ENCODE data around the gene PDZRN4. TPM values are rescaled to one million over a fixed set of nuclear protein-coding genes. Genes with fewer than 3 reads are reported as not detected.
"Not testable (repeated sequence)": the region's sequence is repeated elsewhere in the genome, so short reads cannot be mapped to it uniquely, and the experiment has no call there.

Gene PDZRN4
- total RNA-seq, 1 donor from 2014 or later: 1.5 TPM

DNA sequence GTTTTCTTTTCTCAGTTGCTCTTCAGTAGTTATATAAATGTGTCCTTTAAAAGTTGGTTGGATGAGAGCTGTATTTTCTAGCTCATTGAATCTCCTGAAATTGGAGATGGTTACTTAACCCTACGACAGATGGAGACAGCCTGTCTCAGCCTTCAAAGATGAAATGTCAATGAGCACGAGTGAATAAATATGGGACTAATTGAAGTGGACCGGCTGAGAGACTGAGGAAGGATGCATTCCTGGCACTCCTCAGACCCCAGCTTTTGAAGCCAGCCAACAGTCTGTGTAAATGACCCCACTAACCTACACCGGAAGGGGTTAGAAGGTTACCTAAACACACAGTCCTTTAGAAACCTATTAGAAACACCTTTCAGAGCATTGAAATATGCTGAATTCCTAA, 46.6 kb downstream of the PDZRN4 start:
- TF ChIP-seq, protein P1, sequence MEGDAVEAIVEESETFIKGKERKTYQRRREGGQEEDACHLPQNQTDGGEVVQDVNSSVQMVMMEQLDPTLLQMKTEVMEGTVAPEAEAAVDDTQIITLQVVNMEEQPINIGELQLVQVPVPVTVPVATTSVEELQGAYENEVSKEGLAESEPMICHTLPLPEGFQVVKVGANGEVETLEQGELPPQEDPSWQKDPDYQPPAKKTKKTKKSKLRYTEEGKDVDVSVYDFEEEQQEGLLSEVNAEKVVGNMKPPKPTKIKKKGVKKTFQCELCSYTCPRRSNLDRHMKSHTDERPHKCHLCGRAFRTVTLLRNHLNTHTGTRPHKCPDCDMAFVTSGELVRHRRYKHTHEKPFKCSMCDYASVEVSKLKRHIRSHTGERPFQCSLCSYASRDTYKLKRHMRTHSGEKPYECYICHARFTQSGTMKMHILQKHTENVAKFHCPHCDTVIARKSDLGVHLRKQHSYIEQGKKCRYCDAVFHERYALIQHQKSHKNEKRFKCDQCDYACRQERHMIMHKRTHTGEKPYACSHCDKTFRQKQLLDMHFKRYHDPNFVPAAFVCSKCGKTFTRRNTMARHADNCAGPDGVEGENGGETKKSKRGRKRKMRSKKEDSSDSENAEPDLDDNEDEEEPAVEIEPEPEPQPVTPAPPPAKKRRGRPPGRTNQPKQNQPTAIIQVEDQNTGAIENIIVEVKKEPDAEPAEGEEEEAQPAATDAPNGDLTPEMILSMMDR (IDR thresholded peaks at IDR 0.05; ENCODE audit: partially characterized antibody, unreplicated experiment): no peak
- DNase-seq: no peak
- Mint-ChIP-seq H3K27me3 (ENCODE audit: unreplicated experiment) (peaks cover 2% of the 10 kb centered on the region), H3K4me3 (ENCODE audit: unreplicated experiment) (no peak overlapping the region), H3K27ac (ENCODE audit: unreplicated experiment) (no peak overlapping the region), H3K4me1 (ENCODE audit: low read depth, unreplicated experiment) (peaks cover 4% of the 10 kb centered on the region), H3K36me3 (ENCODE audit: unreplicated experiment) (no peaks in the 10 kb centered on the region), H3K9me3 (ENCODE audit: unreplicated experiment) (peaks cover 1% of the 10 kb centered on the region)

DNA sequence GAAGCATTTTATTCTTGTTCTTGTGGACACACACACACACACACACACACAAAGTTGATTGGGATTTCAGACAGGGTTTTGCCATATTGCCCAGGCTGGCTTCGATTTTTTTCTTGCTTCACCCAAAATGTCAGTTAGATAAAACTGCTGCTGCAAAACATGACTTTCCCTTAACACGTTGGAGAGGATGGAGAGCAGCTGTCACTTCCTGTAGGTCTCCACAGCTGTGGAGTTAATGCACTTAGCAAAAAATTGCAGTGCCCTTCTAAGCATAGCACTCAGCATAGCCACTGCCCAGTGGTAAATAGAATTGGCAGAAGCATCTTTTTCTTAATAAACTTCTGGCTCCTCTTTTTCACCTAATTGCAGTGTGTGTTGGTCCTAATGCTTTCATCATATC, 54.5 kb downstream of the PDZRN4 start:
- Mint-ChIP-seq H3K36me3 (ENCODE audit: unreplicated experiment) (no peaks in the 10 kb centered on the region), H3K9me3 (ENCODE audit: unreplicated experiment) (peaks cover 8% of the 10 kb centered on the region), H3K4me1 (ENCODE audit: low read depth, unreplicated experiment) (peaks cover 19% of the 10 kb centered on the region), H3K27me3 (ENCODE audit: unreplicated experiment) (peaks cover 4% of the 10 kb centered on the region), H3K4me3 (ENCODE audit: unreplicated experiment) (no peak overlapping the region), H3K27ac (ENCODE audit: unreplicated experiment) (no peak overlapping the region)
- no peak for DNase-seq
- TF ChIP-seq, protein P1 (IDR thresholded peaks at IDR 0.05; ENCODE audit: partially characterized antibody, unreplicated experiment): no peak

DNA sequence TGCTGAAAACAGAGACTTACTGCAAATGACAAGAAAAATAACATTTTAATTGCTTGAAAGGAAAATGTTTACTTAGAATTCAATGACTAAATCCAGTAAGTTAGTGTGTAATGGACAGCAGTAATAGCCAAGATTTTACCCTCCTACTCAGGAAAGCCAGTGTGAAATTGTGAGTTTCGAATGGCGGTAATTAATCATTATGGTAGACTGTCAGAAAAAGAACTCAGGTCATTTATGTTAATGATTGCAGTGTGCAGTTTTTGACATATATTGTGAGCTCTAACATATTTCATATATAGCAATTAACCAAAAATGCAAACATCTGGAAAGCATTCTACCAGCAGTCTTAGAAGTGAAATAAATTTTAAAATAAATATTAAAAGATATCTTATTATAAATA, 60.3 kb downstream of the PDZRN4 start:
- no peak for DNase-seq
- Mint-ChIP-seq H3K27me3 (ENCODE audit: unreplicated experiment) (peaks cover 3% of the 10 kb centered on the region), H3K36me3 (ENCODE audit: unreplicated experiment) (no peaks in the 10 kb centered on the region), H3K4me1 (ENCODE audit: low read depth, unreplicated experiment) (peaks cover 6% of the 10 kb centered on the region), H3K4me3 (ENCODE audit: unreplicated experiment) (no peak overlapping the region), H3K9me3 (ENCODE audit: unreplicated experiment) (peaks cover 5% of the 10 kb centered on the region), H3K27ac (ENCODE audit: unreplicated experiment) (no peak overlapping the region)
- TF ChIP-seq, protein P1 (IDR thresholded peaks at IDR 0.05; ENCODE audit: partially characterized antibody, unreplicated experiment): no peak

DNA sequence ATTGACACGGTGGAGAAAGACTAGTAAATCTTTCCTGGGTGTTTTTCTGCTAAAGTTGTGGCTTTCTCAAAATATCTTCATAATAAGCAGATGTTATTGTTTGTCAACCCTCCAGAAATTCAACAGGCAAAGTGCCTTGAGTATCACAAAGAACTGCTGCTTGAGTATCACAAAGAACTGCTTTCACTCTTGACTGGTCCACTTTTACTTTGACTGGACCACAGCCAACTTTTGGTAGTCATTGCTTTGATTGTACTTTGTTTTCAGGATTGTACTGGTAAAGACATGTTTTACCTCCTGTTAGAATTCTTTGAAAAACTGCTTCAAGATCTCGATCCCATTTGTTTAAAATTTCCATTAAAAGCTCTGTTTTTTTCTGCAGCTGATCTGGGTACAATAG, 62.6 kb downstream of the PDZRN4 start:
- peaks cover 2% of the 10 kb centered on the region for H3K27me3 Mint-ChIP-seq (ENCODE audit: unreplicated experiment)
- TF ChIP-seq, protein P1 (IDR thresholded peaks at IDR 0.05; ENCODE audit: partially characterized antibody, unreplicated experiment): no peak
- H3K4me3 Mint-ChIP-seq (ENCODE audit: unreplicated experiment): no peak overlapping the region

DNA sequence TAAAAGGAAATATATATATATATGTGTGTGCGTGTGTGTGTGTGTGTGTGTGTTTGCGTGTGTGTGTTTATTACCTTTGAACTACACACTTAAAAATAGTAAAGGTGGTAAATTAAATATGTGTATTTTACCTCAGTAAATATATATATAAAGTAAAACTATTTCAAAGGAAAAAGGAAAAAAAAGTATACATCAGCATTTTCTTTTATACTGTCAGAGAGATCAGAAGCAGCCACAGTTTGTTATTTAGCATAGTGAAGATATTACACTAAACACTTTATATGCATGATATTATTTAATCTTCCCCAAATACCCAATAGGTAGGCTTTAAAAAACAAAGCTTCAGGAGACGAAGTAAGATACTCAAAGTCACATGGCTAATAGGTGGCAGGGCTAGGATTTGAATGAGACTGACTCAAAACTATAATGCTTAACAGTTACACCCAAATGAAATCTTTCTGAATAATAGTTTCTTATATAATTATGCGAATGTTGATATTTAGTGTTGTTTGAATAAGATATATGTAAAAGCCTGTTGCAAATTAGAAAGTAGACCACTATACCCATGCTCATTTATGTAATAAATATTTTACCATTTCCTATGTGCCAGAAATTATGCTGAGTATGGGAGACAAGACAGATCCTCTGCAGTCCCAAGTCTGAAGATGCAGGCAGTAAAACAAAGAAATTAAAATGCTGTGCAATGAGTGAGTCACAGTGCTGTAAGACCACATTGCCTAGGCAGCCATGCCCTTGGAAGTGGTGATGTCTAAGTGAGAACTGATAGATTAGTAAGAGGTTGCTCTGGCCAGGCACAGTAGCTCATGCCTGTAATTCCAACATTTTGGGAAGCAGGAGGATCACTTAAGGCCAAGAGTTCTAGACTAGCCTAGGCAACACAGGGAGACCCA, 66.1 kb downstream of the PDZRN4 start:
- H3K4me1 Mint-ChIP-seq (ENCODE audit: low read depth, unreplicated experiment): no peaks in the 10 kb centered on the region
- H3K36me3 Mint-ChIP-seq (ENCODE audit: unreplicated experiment): no peaks in the 10 kb centered on the region
- TF ChIP-seq, protein P1 (IDR thresholded peaks at IDR 0.05; ENCODE audit: partially characterized antibody, unreplicated experiment): no peak
- no peak overlapping the region for H3K4me3 Mint-ChIP-seq (ENCODE audit: unreplicated experiment)
- no peak overlapping the region for H3K27ac Mint-ChIP-seq (ENCODE audit: unreplicated experiment)
- H3K9me3 Mint-ChIP-seq (ENCODE audit: unreplicated experiment): peaks cover 3% of the 10 kb centered on the region
- no peak for DNase-seq
- H3K27me3 Mint-ChIP-seq (ENCODE audit: unreplicated experiment): peaks cover 1% of the 10 kb centered on the region

More for the DNA sequence above, 62.6 kb downstream of the PDZRN4 start:
- H3K27ac Mint-ChIP-seq (ENCODE audit: unreplicated experiment): no peak overlapping the region
- peaks cover 2% of the 10 kb centered on the region for H3K4me1 Mint-ChIP-seq (ENCODE audit: low read depth, unreplicated experiment)
- DNase-seq: no peak
- no peaks in the 10 kb centered on the region for H3K36me3 Mint-ChIP-seq (ENCODE audit: unreplicated experiment)
- H3K9me3 Mint-ChIP-seq (ENCODE audit: unreplicated experiment): peaks cover 4% of the 10 kb centered on the region

- not testable (repeated sequence) for H3K9me3 Mint-ChIP-seq (ENCODE audit: unreplicated experiment); H3K27me3 Mint-ChIP-seq (ENCODE audit: unreplicated experiment); H3K4me1 Mint-ChIP-seq (ENCODE audit: low read depth, unreplicated experiment); DNase-seq; H3K27ac Mint-ChIP-seq (ENCODE audit: unreplicated experiment); H3K36me3 Mint-ChIP-seq (ENCODE audit: unreplicated experiment); H3K4me3 Mint-ChIP-seq (ENCODE audit: unreplicated experiment)
Observed at GRCh38 chr12:41263196-41263595, 75.1 kb downstream of the PDZRN4 start.
